Mesenchymal stem cell (in vitro differentiated cells and primary cell): Measurements from ENCODE around the gene AGAP1.

ENCODE experiments used
- DNase-seq: peaks from one replicate; pipeline ENCODE4 v3.0.0-alpha.2; 2013
- H2AFZ ChIP-seq: one replicate; pipeline ENCODE4 v1.6.1; 2013; ENCODE audit warnings: low read depth, mild to moderate bottlenecking, control low read depth, inconsistent platforms, low read length, moderate library complexity
- H2AK5ac ChIP-seq: 2 replicates; pipeline ENCODE4 v1.6.1; 2013; ENCODE audit warnings: low read length, moderate library complexity, mild to moderate bottlenecking, inconsistent platforms; ENCODE audit not compliant: severe bottlenecking
- H2BK120ac ChIP-seq: one replicate; pipeline ENCODE4 v1.6.1; 2013; ENCODE audit warnings: low read depth, mild to moderate bottlenecking, inconsistent platforms, low read length, moderate library complexity
- H2BK12ac ChIP-seq, 2 experiments: one replicate each; pipeline ENCODE4 v1.6.1; 2013; ENCODE audit warnings: inconsistent platforms in 2 of 2, low read length in 2 of 2, mild to moderate bottlenecking in 2 of 2, moderate library complexity in 2 of 2, control low read depth in 1 of 2
- H2BK15ac ChIP-seq: one replicate; pipeline ENCODE4 v1.6.1; 2013; ENCODE audit warnings: mild to moderate bottlenecking, low read depth, inconsistent platforms; ENCODE audit not compliant: poor library complexity, severe bottlenecking
- H2BK5ac ChIP-seq: 2 replicates; pipeline ENCODE4 v1.6.1; 2013; ENCODE audit warnings: low read depth, mild to moderate bottlenecking, low read length, control low read depth, inconsistent platforms; ENCODE audit not compliant: poor library complexity, severe bottlenecking
- H3K14ac ChIP-seq, 2 experiments: one replicate each; pipeline ENCODE4 v1.6.1; 2013; ENCODE audit warnings: inconsistent platforms in 2 of 2, low read length in 2 of 2, control low read depth in 1 of 2, mild to moderate bottlenecking in 1 of 2, moderate library complexity in 1 of 2
- H3K18ac ChIP-seq, 2 experiments: one replicate each; pipeline ENCODE4 v1.6.1; 2013; ENCODE audit warnings: inconsistent platforms in 2 of 2, low read length in 2 of 2, control low read depth in 1 of 2, low read depth in 1 of 2, mild to moderate bottlenecking in 1 of 2
- H3K23ac ChIP-seq, 2 experiments: one replicate each; pipeline ENCODE4 v1.6.1; 2013; ENCODE audit warnings: inconsistent platforms in 2 of 2, low read length in 2 of 2, mild to moderate bottlenecking in 2 of 2, moderate library complexity in 2 of 2, control low read depth in 1 of 2
- H3K27ac ChIP-seq: 2 replicates; pipeline ENCODE4 v1.5.1; 2013; ENCODE audit warnings: mild to moderate bottlenecking, moderate library complexity, low read length, control low read depth, inconsistent platforms; ENCODE audit not compliant: poor library complexity, severe bottlenecking
- H3K27me3 ChIP-seq, 2 experiments: 2 replicates each; pipeline versions ENCODE4 v1.6.1 to v1.7.0; 2013; ENCODE audit warnings: low read length in 2 of 2, mild to moderate bottlenecking in 2 of 2, moderate library complexity in 2 of 2, control low read depth in 1 of 2, inconsistent platforms in 1 of 2; ENCODE audit not compliant: control insufficient read depth in 1 of 2, insufficient read depth in 1 of 2
- H3K36me3 ChIP-seq, 2 experiments: 2 replicates each; pipeline versions ENCODE4 v1.6.1 to v1.7.0; 2013; ENCODE audit warnings: low read length in 2 of 2, control low read depth in 1 of 2, inconsistent platforms in 1 of 2, low read depth in 1 of 2, mild to moderate bottlenecking in 1 of 2; ENCODE audit not compliant: insufficient read depth in 2 of 2, control insufficient read depth in 1 of 2
- H3K4ac ChIP-seq, 2 experiments: one replicate each; pipeline ENCODE4 v1.6.1; 2013; ENCODE audit warnings: inconsistent platforms in 2 of 2, low read length in 2 of 2, mild to moderate bottlenecking in 2 of 2, moderate library complexity in 2 of 2, control low read depth in 1 of 2, low read depth in 1 of 2
- H3K4me1 ChIP-seq: 2 replicates; pipeline ENCODE4 v1.6.1; 2013; ENCODE audit warnings: low read depth, low read length, control low read depth; ENCODE audit not compliant: control insufficient read depth, insufficient read depth
- H3K4me2 ChIP-seq: 2 replicates; pipeline ENCODE4 v1.6.1; 2013; ENCODE audit warnings: low read length, mild to moderate bottlenecking, inconsistent platforms; ENCODE audit not compliant: poor library complexity, severe bottlenecking
- H3K4me3 ChIP-seq, 2 experiments: 2 replicates each; pipeline versions ENCODE4 v1.5.1 to v1.7.0; 2013; ENCODE audit warnings: low read length in 2 of 2, mild to moderate bottlenecking in 2 of 2, control low read depth in 1 of 2, low read depth in 1 of 2; ENCODE audit not compliant: insufficient read depth in 1 of 2
- H3K79me1 ChIP-seq: replicated peaks from 2 replicates; pipeline ENCODE4 v1.6.1; 2013; ENCODE audit warnings: mild to moderate bottlenecking, control low read depth, low read length, inconsistent platforms; ENCODE audit not compliant: poor library complexity, severe bottlenecking
- H3K9ac ChIP-seq: 2 replicates; pipeline ENCODE4 v1.7.0; 2013; ENCODE audit warnings: mild to moderate bottlenecking, low read length, moderate library complexity
- H3K9me3 ChIP-seq: 2 replicates; pipeline ENCODE4 v1.7.0; 2013; ENCODE audit warnings: mild to moderate bottlenecking, low read length; ENCODE audit not compliant: control insufficient read depth
- H4K8ac ChIP-seq: one replicate; pipeline ENCODE4 v1.6.1; 2013; ENCODE audit warnings: inconsistent platforms, mild to moderate bottlenecking, low read length, moderate library complexity
- H4K91ac ChIP-seq: one replicate; pipeline ENCODE4 v1.6.1; 2013; ENCODE audit warnings: mild to moderate bottlenecking, low read length, inconsistent platforms
- WGBS: methylation state at CpG from one replicate; pipeline ENCODE4 v1.1.7; 2013; ENCODE audit warnings: mixed read lengths; 5-methylcytosine and 5-hydroxymethylcytosine counted together

Gene AGAP1

GRCh38 chr2:235596272-235596671 lies 102.4 kb downstream of the AGAP1 start:
- Histone ChIP-seq H2AFZ (no peak overlapping the region), H3K23ac (no peak overlapping the region), H4K91ac (no peak overlapping the region), H2BK5ac (no peak overlapping the region), H3K4me2 (no peak overlapping the region), H3K27ac (no peak overlapping the region), H2BK15ac (no peak overlapping the region), H3K9ac (no peak overlapping the region), H3K27me3 (no peaks in the 10 kb centered on the region), H3K4me1 (peaks cover 4% of the 10 kb centered on the region), H2BK12ac (no peak overlapping the region), H4K8ac (no peak overlapping the region), H3K4me3 (no peak overlapping the region), H2AK5ac (no peak overlapping the region), H3K18ac (no peak overlapping the region), H3K79me1 (peaks cover 57% of the 10 kb centered on the region), H3K4ac (no peak overlapping the region), H3K36me3 (peaks cover 0 to 7% of the 10 kb centered on the region in 2 experiments), H3K14ac (no peak overlapping the region), H2BK120ac (no peak overlapping the region), H3K9me3 (no peaks in the 10 kb centered on the region)
- no peak for DNase-seq
- WGBS, result 93% methylated on average over 3 of the region's 4 CpGs

GRCh38 chr2:235597081-235597615 lies 103.3 kb downstream of the AGAP1 start:
- WGBS, result 95% methylated on average over 4 of the region's 5 CpGs
- no peak overlapping the region for H3K23ac ChIP-seq
- H3K18ac ChIP-seq, result no peak overlapping the region
- no peak overlapping the region for H2AK5ac ChIP-seq
- H2BK120ac ChIP-seq, result no peak overlapping the region
- H2BK5ac ChIP-seq, result no peak overlapping the region
- H3K27ac ChIP-seq, result no peak overlapping the region
- no peaks in the 10 kb centered on the region for H3K27me3 ChIP-seq
- no peaks in the 10 kb centered on the region for H3K9me3 ChIP-seq
- no peak for DNase-seq
- H3K14ac ChIP-seq, result no peak overlapping the region
- H3K4me2 ChIP-seq, result no peak overlapping the region
- no peak overlapping the region for H2AFZ ChIP-seq
- H2BK12ac ChIP-seq, result no peak overlapping the region
- peaks cover 0 to 7% of the 10 kb centered on the region in 2 experiments for H3K36me3 ChIP-seq
- H3K4me1 ChIP-seq, result peaks cover 2% of the 10 kb centered on the region
- peaks cover 58% of the 10 kb centered on the region for H3K79me1 ChIP-seq
- no peak overlapping the region for H3K4me3 ChIP-seq
- H3K9ac ChIP-seq, result no peak overlapping the region
- no peak overlapping the region for H3K4ac ChIP-seq
- no peak overlapping the region for H4K91ac ChIP-seq
- no peak overlapping the region for H2BK15ac ChIP-seq
- no peak overlapping the region for H4K8ac ChIP-seq

- H3K27ac ChIP-seq, result no peak overlapping the region
- peaks cover 2% of the 10 kb centered on the region for H3K4me1 ChIP-seq
- H3K4me3 ChIP-seq, result no peak overlapping the region
- H3K23ac ChIP-seq, result no peak overlapping the region
- no peak overlapping the region for H2AFZ ChIP-seq
- no peak overlapping the region for H3K14ac ChIP-seq
- WGBS, result 98% methylated on average over 19 of the region's 19 CpGs
- H3K36me3 ChIP-seq, result peaks cover 0 to 7% of the 10 kb centered on the region in 2 experiments
- H2BK5ac ChIP-seq, result no peak overlapping the region
- no peaks in the 10 kb centered on the region for H3K9me3 ChIP-seq
- no peak overlapping the region for H2BK15ac ChIP-seq
- no peak overlapping the region for H2AK5ac ChIP-seq
- no peak overlapping the region for H3K9ac ChIP-seq
- H3K4ac ChIP-seq, result no peak overlapping the region
- H3K79me1 ChIP-seq, result peaks cover 58% of the 10 kb centered on the region
- no peak overlapping the region for H2BK120ac ChIP-seq
- no peak overlapping the region for H3K4me2 ChIP-seq
- no peak overlapping the region for H3K18ac ChIP-seq
- no peak overlapping the region for H2BK12ac ChIP-seq
- H4K91ac ChIP-seq, result no peak overlapping the region
- H4K8ac ChIP-seq, result no peak overlapping the region
- no peak for DNase-seq
- H3K27me3 ChIP-seq, result no peaks in the 10 kb centered on the region
Observed at GRCh38 chr2:235598026-235598425, 104.2 kb downstream of the AGAP1 start.

GRCh38 chr2:235598532-235599531 lies 105.0 kb downstream of the AGAP1 start:
- no peak overlapping the region for H2AK5ac ChIP-seq
- 89% methylated on average over 17 of the region's 20 CpGs for WGBS
- no peak overlapping the region for H3K9ac ChIP-seq
- H3K27ac ChIP-seq, result no peak overlapping the region
- peaks cover 0 to 7% of the 10 kb centered on the region in 2 experiments for H3K36me3 ChIP-seq
- H3K4me1 ChIP-seq, result peaks cover 2% of the 10 kb centered on the region
- H2BK15ac ChIP-seq, result no peak overlapping the region
- H3K14ac ChIP-seq, result no peak overlapping the region
- H3K4me2 ChIP-seq, result no peak overlapping the region
- peak; percentile 54 for DNase-seq
- H2BK5ac ChIP-seq, result no peak overlapping the region
- no peak overlapping the region for H2AFZ ChIP-seq
- H3K27me3 ChIP-seq, result no peaks in the 10 kb centered on the region
- H3K9me3 ChIP-seq, result no peaks in the 10 kb centered on the region
- H2BK120ac ChIP-seq, result no peak overlapping the region
- no peak overlapping the region for H3K4ac ChIP-seq
- H2BK12ac ChIP-seq, result no peak overlapping the region
- no peak overlapping the region for H4K91ac ChIP-seq
- H3K4me3 ChIP-seq, result no peak overlapping the region
- no peak overlapping the region for H3K23ac ChIP-seq
- no peak overlapping the region for H4K8ac ChIP-seq
- H3K18ac ChIP-seq, result no peak overlapping the region
- H3K79me1 ChIP-seq, result peaks cover 60% of the 10 kb centered on the region
